Hepatocyte (in vitro differentiated cells): Measurements from ENCODE around the gene PPARA. TPM values are rescaled to one million over a fixed set of nuclear protein-coding genes. Genes with fewer than 3 reads are reported as not detected.

Experiments
- DNase-seq: peaks from one replicate; pipeline ENCODE4 v3.0.0-alpha.2; 2016; ENCODE audit warnings: low spot score
- H2AFZ ChIP-seq: fragments of 200-600 bp; sonication (generic); 2 replicates; pipeline ENCODE4 v1.6.0; 2016; ENCODE audit warnings: antibody characterized with exemption, mild to moderate bottlenecking
- H3K27ac ChIP-seq: fragments of 200-600 bp; sonication (generic); 2 replicates; pipeline ENCODE4 v1.5.1; 2016; ENCODE audit warnings: mild to moderate bottlenecking
- H3K27me3 ChIP-seq: fragments of 200-600 bp; sonication (generic); 2 replicates; pipeline ENCODE4 v1.6.1; 2016
- H3K36me3 ChIP-seq: fragments of 200-600 bp; sonication (generic); replicated peaks from 2 replicates; pipeline ENCODE4 v1.5.1; 2016; ENCODE audit warnings: low read depth; ENCODE audit not compliant: insufficient read depth
- H3K4me1 ChIP-seq: fragments of 200-600 bp; sonication (generic); 2 replicates; pipeline ENCODE4 v1.5.1; 2016; ENCODE audit warnings: mild to moderate bottlenecking, moderate library complexity; ENCODE audit not compliant: insufficient read depth
- H3K4me2 ChIP-seq: fragments of 200-600 bp; sonication (generic); 2 replicates; pipeline ENCODE4 v1.6.0; 2016
- H3K4me3 ChIP-seq: fragments of 200-600 bp; sonication (generic); 2 replicates; pipeline ENCODE4 v1.5.1; 2016; ENCODE audit warnings: mild to moderate bottlenecking
- H3K79me2 ChIP-seq: fragments of 200-600 bp; sonication (generic); 2 replicates; pipeline ENCODE4 v1.6.0; 2017; ENCODE audit warnings: mild to moderate bottlenecking
- H3K9me2 ChIP-seq: fragments of 200-600 bp; sonication (generic); replicated peaks from 2 replicates; pipeline ENCODE4 v1.6.0; 2017; ENCODE audit warnings: mild to moderate bottlenecking; ENCODE audit not compliant: insufficient read depth
- H3K9me3 ChIP-seq: fragments of 200-600 bp; sonication (generic); 2 replicates; pipeline ENCODE4 v1.5.1; 2016; ENCODE audit warnings: low read depth, mild to moderate bottlenecking
- H4K20me1 ChIP-seq: fragments of 200-600 bp; sonication (generic); 2 replicates; pipeline ENCODE4 v1.6.0; 2016; ENCODE audit warnings: mild to moderate bottlenecking; ENCODE audit not compliant: insufficient read depth, poor library complexity, severe bottlenecking
- CTCF ChIP-seq: fragments of 200-600 bp; sonication (generic); IDR thresholded peaks from 2 replicates; pipeline ENCODE4 v1.5.1; 2016; ENCODE audit warnings: antibody characterized with exemption, mild to moderate bottlenecking; ENCODE audit not compliant: poor library complexity
- EZH2 ChIP-seq: fragments of 200-600 bp; sonication (generic); IDR thresholded peaks from 2 replicates; pipeline ENCODE4 v1.6.1; 2016; ENCODE audit warnings: antibody characterized with exemption, mild to moderate bottlenecking, borderline replicate concordance
- EZH2phosphoT487 ChIP-seq: fragments of 200-600 bp; sonication (generic); IDR thresholded peaks from one replicate; pipeline ENCODE4 v1.6.1; 2018; ENCODE audit warnings: antibody characterized with exemption, mild to moderate bottlenecking, low read depth, moderate library complexity; ENCODE audit not compliant: unreplicated experiment, severe bottlenecking
- WGBS: methylation state at CpG from one replicate; pipeline ENCODE4 v1.1.6; 2016; ENCODE audit warnings: low lambda C conversion rate; ENCODE audit errors: missing lambda C conversion rate; 5-methylcytosine and 5-hydroxymethylcytosine counted together
- polyA plus RNA-seq: library from polyadenylated mRNA; unstranded; fragments of >200 nt; fragmentation: Nextera tagmentation; extraction: Ambion mirVana; gene quantifications from 2 replicates; pipeline ENCODE4 v1.2.1, GENCODE V29; 2016
- total RNA-seq: library from RNA; depleted of rRNA; stranded (reverse); fragments of >200 nt; gene quantifications from 2 replicates; pipeline ENCODE4 v1.2.3, GENCODE V29; 2014

PPARA gene
- total and polyA plus RNA-seq, 2 experiments from 2014 or later: 13.7 to 31.0 TPM

GRCh38 chr22:46104881-46105493, 45.3 kb upstream of the PPARA start:
- no peaks in the 10 kb centered on the region for H3K27me3 ChIP-seq
- no peak overlapping the region for H3K4me3 ChIP-seq
- TF ChIP-seq EZH2 (no peak), EZH2phosphoT487 (no peak)
- no peak overlapping the region for H2AFZ ChIP-seq
- DNase-seq: no peak
- H4K20me1 ChIP-seq: no peaks in the 10 kb centered on the region
- H3K4me1 ChIP-seq: peaks cover 21% of the 10 kb centered on the region
- no peaks in the 10 kb centered on the region for H3K9me3 ChIP-seq
- H3K79me2 ChIP-seq: no peaks in the 10 kb centered on the region
- H3K9me2 ChIP-seq: no peaks in the 10 kb centered on the region
- H3K36me3 ChIP-seq: no peaks in the 10 kb centered on the region
- peak overlapping the region; percentile 66 for H3K4me2 ChIP-seq
- peak overlapping the region; percentile 86 for H3K27ac ChIP-seq
- WGBS: 88% methylated on average over 17 of the region's 17 CpGs

- DNase-seq: peak; percentile 76
- H3K79me2 ChIP-seq: no peaks in the 10 kb centered on the region
- H3K27ac ChIP-seq: peak overlapping the region; percentile 86
- H3K9me2 ChIP-seq: no peaks in the 10 kb centered on the region
- H2AFZ ChIP-seq: no peak overlapping the region
- H4K20me1 ChIP-seq: no peaks in the 10 kb centered on the region
- peaks cover 21% of the 10 kb centered on the region for H3K4me1 ChIP-seq
- no peak overlapping the region for H3K4me3 ChIP-seq
- H3K9me3 ChIP-seq: no peaks in the 10 kb centered on the region
- no peaks in the 10 kb centered on the region for H3K36me3 ChIP-seq
- TF ChIP-seq CTCF (no peak), EZH2 (no peak), EZH2phosphoT487 (no peak)
- no peaks in the 10 kb centered on the region for H3K27me3 ChIP-seq
- WGBS: 66% methylated on average over 21 of the region's 25 CpGs
- H3K4me2 ChIP-seq: peak overlapping the region; percentile 66
These were observed 44.6 kb upstream of the PPARA start for GRCh38 chr22:46105494-46106278.

GRCh38 chr22:46106279-46107022, 43.9 kb upstream of the PPARA start:
- no peaks in the 10 kb centered on the region for H3K27me3 ChIP-seq
- no peak overlapping the region for H3K4me3 ChIP-seq
- H3K79me2 ChIP-seq: no peaks in the 10 kb centered on the region
- H3K9me3 ChIP-seq: no peaks in the 10 kb centered on the region
- no peak overlapping the region for H2AFZ ChIP-seq
- no peak for DNase-seq
- peaks cover 21% of the 10 kb centered on the region for H3K4me1 ChIP-seq
- no peaks in the 10 kb centered on the region for H3K9me2 ChIP-seq
- no peaks in the 10 kb centered on the region for H4K20me1 ChIP-seq
- 81% methylated on average over 19 of the region's 19 CpGs for WGBS
- H3K36me3 ChIP-seq: no peaks in the 10 kb centered on the region
- peak overlapping the region; percentile 58 for H3K4me2 ChIP-seq
- no peak for TF ChIP-seq EZH2phosphoT487
- no peak for TF ChIP-seq CTCF
- no peak for TF ChIP-seq EZH2
- peak overlapping the region; percentile 86 for H3K27ac ChIP-seq
